Measurements from ENCODE around the gene PRR30.

- no peak for TF ChIP-seq CTCF (IDR thresholded peaks at IDR 0.05; ENCODE audit: low read depth, low read length)
- no peak for TF ChIP-seq POLR2A (IDR thresholded peaks at IDR 0.05; ENCODE audit: extremely low read depth, insufficient read length)
- TF ChIP-seq MAX (IDR thresholded peaks at IDR 0.05; ENCODE audit: low read depth, low read length): no peak
- no peak for TF ChIP-seq MYC (IDR thresholded peaks at IDR 0.05; ENCODE audit: low read depth, low read length)
These were observed 26.0 kb upstream of the PRR30 start for GRCh38 chr2:27164960-27165763.

Data from NB4 (cell line).